NOMO-1 (cell line): ENCODE results near the gene C22orf23.
"Not testable (repeated sequence)": the region's sequence is repeated elsewhere in the genome, so short reads cannot be mapped to it uniquely, and the experiment has no call there.

Experiments
- DNase-seq, 2 experiments: peaks; one replicate each; lab custom pipeline; 2025; ENCODE audit not compliant: unreplicated experiment in 2 of 2; lab: John Stamatoyannopoulos, UW

C22orf23 gene

DNA sequence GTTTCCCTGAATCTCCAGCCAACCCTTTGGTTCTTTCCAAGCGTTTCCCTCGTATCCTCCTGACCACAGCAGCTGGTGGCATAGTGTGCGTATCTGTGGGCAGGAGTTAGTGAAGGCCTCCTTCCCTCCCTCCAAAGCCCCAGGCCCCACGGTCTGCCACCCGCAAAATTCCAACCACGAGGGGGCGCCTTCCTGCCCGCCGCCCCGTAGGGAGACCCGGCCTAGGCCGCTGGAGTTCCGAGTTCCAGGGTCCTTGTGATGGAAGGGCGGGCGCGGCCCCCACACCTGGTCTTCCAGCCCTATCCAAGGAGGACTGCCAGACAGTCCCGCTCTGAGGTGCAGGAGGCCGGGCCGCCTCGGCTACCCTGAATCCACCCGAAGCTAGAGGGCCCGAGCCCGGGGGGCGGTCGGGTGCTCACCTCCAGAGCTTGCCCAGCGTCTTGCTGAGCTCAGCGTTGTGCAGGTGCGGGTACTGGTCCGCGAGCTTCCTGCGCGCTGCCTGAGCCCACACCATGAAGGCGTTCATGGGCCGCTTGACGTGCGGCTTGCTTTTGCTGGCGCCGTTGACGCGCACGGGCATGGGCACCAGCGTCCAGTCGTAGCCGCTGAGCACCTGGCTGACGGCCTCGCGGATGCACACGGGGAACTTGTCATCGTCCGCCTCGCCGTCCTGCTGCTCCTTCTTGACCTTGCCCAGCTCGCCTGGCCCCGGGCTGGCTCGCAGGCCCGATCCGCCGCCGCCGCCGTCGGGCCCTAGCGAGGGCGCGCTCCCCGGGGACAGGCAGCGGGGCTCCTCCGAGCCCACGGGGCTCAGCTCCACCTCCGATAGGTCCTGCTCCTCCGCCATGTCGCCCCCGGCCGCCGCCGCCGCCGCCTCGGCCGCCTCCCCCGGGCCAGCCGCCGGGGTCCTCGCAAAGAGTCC is 29.8 kb upstream of the C22orf23 start:
- DNase-seq: no peak

DNA sequence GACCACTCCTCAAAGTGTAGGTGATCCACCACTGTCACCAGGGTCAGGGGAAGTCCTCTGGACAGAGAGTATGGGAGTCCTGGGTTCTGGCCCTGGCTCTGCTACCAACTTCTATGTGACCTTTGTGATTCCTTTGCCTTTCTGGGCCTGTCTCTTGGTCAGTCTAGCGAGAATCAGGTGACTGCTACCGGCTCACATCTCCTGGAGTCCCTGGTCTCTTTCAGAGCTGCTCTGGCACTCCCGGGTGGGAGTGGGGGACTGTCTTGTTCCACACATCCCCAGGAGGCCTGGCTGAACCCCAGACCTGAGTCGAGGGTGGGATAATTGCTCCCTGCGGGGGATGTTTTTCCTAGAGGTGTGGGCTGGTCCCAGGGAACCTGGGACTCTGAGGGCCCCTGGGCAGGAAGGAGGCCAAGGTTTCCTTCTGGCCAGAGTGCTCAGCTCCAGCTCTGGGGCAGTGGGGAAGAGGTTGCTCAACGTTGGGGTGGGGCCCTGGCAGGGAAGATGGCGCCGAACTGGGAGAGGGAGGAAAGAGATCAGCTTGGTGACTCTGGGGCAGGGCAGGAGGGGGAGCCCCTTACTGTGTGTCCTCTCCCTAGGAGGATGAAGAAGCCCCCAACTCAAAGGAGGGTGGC is 28.9 kb upstream of the C22orf23 start:
- DNase-seq: no peak

DNA sequence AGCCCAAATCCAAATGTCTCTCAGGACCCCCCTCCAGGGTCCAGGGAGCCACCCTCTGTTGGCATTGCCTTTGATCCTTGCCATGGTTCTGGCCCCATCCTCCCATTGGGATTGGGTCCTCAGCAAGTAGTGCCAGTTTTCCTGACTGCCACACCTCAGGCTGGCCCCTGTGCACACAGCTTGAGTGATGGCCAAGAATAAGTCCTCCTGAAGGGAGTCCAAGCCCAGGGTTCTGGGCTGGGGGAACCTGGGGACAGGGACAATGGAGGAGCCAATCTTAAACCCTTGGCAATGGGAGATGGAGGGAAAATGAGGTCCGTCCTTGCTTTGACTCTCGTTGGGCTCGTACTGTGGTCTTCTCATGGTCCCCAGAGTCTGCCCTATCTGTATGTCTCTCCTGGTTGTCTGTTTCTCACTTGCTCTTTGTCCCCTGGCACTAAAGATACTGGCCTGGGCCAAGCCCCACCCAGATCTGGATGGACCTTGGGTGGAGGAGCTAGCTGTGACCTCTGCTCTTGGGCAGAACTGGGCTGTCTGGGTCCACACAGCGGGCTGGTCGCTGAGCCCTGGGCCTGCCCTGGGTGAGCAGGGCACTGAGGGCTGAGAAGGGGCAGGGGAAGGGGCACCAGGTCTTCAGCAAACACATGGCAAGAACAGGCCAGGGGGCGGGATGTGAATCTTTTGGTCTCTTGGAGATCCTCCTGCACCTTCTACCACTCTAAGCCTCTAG is 28.0 kb upstream of the C22orf23 start:
- no peak for DNase-seq

DNA sequence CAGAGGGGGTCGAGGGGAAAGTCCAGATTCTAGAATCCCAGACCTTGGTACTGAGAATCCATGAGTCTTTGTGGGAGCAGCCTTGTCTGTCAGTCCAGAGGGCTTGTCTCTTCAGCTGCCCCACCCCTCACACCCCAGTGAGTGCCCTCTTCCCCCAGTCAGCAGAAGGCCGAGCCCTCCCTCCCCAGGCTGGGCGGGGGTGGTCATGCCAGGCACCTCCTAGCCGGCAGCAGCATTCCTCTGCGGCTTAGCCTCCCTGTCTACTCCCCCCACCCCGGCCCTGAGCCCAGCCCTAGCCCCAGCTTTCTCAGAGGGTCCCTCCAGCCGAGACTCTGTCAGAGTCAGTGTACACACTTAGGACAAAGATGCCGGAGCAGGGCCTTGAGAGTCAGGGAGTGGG is 26.4 kb upstream of the C22orf23 start:
- no peak for DNase-seq

DNA sequence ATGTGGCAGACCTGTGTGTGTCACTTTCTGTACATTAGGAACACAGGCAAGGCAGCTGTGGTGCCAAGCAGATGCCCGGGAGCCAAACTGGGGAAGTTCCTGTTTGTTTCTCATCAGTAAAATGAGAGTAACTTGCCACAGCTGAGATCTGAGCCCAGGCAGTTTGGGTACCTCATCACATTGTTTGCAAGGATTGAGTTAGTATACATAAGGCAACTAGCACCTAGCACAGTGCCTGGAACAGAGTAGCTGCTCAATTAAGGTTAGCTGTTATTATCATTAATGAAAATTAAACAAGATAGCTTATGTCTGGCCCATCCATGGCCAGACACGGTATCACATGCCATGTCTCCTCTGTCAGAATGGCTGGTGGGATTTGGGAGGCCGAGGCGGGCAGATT is 23.1 kb upstream of the C22orf23 start:
- no peak for DNase-seq

DNA sequence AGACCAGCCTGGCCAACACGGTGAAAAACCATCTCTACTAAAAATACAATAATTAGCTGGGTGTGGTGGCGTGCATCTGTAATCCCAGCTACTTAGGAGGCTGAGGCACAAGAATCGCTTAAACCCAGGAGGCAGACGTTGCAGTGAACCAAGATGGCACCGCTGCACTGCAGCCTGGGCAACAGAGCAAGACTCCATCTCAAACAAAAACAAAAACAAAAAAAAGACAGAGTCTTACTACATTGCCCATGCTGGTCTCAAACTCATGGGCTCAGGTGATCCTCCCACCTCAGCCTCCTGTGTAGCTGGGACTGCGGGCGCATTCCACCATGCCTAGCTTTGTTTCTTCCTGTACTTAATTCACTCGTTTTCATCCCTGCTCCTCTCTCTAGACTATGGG is 22.6 kb upstream of the C22orf23 start:
- DNase-seq: not testable (repeated sequence)

DNA sequence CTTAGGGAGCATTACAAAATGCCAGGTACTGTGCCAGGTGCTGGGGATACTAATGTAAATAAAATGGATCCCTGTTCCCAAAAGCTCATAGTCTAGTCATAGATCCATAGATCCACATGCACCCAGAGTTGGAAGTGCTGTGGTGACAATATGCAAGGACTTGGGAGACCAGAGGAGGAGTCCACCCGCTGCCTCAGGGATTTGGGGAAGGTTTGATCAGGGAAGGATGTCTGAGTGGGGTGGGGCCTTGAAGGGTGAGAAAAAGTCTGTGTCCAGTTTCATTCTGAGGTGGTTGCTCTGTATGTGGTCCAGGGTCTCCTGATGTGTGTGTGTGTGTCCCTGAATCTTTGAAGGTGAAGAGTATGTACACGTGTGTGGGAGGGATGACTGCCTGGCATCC is 21.8 kb upstream of the C22orf23 start:
- DNase-seq: no peak

DNA sequence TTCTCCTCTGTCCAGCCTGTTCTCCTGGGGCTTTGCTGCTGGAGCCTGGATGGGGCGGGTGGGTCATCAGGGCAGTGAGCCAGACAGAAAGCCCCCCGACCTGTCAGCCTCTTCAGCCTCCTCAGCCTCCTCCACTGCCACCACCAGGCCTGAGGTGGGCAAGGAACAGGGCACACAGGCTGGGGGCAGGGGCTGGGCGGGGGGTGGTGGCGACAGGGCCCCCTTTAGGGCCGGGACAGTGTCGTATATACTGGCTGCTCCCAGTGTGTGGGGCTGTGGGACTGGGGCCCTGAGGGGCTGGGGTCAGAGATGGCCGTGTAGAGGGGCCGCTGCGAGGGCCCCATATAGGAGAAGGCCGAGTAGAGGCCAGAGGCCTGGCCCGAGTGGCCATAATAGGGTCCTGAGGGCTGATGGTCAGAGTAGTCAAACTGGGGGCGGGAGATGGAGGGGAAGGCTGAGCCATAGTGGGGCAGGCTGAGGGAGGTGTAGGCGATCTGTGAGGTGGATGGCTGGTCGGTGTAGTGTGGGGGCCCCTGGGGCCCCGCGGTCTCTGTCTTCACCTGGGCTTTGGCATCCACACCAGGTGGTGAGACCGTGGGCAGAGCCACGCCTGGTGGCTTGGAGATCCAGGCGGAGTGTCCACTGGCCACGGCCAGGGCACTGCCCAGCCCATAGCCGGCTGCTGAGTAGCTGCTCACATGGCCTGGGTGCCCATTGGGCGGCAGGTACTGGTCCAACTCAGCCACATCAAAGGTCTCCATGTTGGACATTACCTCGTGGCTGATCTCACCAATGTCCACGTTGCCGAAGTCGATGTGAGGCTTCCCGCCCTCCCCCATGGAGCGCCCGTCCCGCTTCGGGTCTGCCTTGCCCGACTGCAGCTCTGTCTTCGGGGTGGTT is 20.1 kb upstream of the C22orf23 start:
- no peak for DNase-seq

DNA sequence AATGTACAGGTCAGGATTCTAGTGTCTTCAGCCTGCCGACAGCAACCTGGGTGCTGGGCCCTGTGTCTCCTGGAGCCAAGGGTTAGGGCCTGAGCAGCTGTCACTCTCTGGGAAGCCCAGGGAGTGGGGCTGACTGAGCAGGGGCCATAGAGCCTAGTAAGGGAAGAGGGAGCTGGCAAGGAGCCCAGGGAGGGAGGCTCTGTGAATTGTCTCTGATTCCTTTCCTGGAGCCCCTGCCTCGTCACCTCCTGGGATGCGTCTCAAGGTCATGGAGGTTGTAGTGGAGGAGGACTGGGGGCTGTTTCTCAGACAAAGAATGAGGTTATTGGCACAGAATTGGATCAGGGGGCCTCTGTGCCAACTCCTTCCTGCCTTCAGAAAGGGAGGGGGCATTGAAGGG is 19.1 kb upstream of the C22orf23 start:
- no peak for DNase-seq

DNA sequence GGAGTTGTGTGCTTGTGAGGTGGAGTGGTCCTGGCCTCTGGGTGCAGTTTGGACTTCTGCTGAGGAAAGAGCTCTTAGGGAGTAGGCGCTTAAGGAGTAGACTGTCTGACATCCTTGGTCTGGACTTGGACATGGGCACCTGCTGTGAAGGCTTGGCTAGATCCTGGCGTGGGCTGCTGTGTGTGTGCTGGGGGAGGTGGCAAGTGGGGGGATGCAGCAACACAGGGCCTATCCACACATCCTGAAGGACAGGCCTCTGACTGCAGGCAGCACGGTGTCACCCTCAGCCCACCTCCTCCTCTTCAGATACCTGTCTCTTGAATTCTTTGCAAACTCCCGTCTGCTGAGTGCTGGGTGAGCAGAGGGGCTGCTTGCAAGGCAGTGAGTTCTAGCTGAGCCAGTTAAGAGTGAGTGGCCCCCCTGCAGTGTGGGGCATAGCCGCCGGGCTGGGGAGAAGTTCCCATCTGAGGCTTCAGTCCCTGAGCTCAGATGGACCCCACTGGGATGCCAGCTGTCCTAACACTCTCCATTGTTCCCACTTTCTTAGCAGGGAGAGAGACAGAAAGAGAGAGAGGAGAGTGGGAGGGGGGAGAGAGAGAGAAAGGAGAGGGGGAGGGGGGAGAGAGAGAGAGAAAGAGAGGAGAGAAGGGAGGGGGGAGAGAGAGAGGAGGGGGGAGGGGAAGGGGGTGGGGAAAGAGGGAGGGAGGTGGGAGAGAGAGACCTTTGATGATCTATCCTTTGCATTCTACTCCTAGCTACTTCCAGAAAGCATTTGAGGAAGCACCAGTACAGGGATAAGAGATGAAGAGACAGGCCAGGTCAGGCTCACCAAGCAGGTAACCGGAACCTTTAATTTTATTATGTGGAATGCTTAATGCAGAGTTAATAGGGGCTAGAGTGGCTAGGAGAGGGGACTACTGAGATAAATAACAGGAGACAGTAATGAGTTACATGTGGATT is 18.4 kb upstream of the C22orf23 start:
- no peak for DNase-seq

DNA sequence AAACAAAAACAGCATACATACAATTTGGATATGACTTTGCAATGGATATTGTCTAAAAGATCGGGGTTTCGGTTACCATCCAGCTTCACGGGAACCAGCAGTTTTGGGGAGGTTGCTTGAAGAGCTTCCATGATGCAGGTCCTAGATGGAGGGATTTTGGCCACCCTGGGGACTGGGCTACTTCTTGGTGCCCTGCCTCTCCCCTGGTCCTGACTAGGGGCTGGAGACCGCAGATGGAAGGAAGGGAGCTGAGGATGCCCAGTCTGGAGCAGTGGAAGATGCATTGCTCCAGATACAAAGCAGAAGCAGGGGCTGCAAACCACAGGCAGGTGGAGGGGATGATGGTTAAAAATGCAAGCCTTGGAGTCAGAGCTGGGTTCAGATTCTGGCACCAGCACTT is 17.5 kb upstream of the C22orf23 start:
- DNase-seq: no peak

DNA sequence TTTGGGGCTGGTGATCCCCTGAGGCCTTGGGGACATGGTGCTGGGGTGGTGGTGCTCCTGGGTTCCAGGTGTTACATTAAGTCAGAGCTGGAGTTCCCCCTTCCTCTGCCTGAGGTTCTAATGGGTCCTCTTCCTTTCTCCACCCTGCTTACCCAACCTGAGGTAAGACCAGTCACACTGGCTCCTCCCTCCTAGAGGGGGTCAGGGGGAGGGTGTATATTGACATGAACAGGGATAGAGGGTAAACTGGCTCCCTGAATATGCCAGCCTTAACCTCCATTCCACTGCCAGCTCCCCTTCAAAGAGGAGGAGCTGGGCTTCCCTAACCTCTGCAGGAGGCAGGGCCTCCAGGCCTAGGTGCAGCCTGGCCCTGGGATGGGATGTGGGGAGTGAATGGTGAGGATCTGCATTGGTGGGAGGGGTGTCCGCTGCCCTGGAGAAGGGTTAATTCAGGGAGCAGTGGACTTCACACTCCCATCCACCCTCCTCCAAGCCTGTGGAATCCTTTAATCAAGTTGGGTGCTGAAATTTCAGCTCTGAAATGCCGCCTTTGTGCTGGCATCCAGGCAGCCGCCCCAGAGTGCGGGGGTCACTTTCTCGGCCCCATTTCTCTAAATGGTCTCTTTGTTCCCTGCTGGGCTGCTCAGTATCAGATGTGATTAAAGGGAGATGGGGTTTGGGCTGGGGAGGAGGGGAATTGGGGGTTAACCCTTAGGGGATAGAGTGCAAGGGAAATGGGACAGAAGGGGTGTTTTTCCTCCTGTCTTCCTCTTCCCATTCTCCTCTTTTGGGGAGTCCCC is 15.3 kb upstream of the C22orf23 start:
- no peak for DNase-seq

DNA sequence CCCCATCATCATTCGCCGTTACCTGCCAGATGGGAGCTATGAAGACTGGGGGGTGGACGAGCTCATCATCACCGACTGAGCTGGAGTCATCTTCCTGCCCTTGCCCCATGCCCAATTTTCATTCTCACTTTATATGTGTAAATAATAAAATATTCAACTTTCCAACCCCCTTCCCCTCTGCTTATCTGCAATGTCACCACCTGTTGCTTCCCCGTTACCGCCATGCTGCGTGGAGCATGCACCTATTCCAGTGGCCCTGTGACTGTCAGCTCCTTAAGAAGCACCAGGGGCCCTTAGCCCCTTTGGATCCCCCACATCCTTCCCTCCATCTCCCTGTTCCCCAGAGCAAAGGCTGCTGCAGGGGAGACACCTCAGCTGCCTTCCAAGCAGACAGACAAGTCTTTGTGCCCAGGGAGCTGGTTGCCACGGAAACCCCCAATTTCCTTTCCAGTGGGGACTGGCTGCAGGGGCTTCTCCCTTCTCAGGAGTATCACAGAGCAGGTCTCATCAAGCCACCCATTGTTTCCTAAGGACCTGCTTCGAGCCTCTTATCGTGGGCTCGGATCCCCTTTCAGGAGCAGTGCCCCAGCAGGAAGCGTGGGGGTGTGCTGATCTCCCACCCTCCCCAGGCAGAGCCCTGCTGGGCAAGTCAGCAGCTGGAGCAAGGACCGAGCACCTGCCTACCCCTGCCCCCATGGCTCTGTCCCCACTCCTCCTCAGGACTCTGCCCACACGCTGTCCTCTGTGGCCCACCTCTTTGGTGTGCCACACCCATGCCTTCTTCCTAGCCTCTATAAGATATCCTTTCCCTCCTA is 14.4 kb upstream of the C22orf23 start:
- DNase-seq: no peak

DNA sequence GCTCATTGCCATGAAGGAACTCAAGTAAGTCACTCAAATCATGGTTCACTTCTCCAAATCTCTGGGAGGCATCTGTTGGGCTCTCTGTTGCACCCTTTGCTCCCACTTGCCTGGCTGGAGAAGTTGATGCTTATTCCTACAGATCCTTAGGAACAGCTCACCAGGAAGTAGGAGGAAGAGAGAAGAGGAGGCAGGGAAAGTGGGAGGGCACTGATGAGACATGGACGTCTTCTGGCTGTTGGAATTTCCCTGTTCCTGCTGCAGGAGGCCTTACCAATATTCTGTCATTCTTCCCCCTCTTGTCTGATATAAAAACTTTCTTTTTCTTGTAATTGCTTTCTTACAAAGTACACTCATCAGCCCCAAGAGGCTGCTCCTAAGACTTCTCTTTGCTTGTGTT is 13.7 kb upstream of the C22orf23 start:
- no peak for DNase-seq

DNA sequence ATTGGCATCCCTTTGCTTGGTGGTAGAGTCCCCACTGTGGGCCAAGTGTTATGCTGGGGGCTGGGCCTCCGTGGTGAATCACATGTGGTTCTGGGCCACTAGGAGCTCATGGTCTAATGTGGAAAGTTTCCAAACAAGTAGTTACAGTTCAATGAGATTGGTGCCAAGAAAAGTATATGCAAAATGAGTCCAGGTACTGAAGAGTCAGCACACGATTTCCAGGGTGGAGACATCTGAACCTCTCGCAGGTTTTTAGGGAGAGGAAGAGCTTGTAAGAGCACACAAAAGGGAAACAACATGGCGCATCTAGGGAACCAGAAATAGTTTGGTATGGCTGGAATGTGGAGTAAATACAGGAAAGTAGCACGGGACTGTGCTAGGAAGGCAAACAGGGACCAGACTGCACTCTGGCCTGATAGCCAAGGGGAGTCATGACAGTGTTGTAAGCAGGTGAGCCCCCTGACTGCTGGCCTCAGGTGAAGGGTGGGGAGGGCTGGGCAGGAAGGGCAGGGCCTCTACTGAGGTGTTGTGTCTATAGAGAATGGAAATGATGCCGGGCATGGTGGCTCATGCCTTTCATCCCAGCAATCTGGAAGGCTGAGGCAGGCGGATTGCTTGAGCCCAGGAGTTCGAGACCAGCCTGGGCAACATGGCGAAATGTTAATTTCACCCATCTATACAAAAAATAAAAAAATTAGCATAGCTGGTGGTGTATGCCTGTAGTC is 12.7 kb upstream of the C22orf23 start:
- DNase-seq: no peak

DNA sequence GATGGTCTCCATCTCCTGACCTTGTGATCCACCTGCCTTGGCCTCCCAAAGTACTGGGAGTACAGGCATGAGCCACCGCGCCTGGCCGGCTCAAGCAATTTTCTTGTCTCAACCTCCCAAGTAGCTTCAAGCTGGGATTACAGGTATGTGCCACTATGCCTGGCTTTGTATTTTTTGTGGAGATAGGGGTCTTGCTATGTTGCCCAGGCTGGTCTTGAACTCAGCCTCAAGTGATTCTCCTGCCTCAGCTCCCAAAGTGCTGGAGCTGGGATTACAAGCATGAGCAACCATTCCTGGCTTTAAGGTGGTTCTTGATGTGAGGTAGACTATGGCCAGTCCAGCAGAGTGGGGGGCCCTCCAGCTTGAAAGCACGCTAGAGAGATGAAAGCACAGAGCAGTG is 7.7 kb upstream of the C22orf23 start:
- no peak for DNase-seq

DNA sequence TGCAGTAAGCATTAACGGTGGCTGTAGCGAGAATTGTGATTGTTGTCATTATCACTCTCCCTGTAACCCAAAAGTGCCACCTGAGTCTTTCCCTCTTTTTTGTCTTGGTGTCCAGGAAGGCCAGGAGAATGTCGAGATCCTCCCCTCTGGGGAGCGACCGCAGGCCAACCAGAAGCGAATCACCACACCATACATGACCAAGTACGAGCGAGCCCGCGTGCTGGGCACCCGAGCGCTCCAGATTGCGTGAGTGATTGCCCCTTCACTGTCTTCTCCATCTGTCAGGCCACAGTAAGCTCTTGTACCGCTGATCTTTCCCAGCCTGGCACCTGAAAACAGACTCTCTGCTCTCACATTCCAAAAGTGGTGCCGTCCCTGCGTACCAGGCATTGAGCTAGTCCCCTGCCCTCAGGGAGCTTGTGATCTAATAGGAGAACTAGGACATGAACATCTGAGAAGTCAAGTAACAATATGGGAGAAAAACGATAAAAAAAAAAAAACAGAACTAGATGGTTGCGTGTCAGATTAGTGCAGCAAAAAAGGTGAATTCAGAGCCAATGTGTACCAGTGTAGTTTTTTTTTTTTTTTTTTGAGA is 5.9 kb upstream of the C22orf23 start:
- no peak for DNase-seq
